ENCODE results near the gene PNPLA2. TPM values are rescaled to one million over a fixed set of nuclear protein-coding genes. Genes with fewer than 3 reads are reported as not detected.
A peak's percentile ranks its signal among the peaks of the same experiment; 100 is the strongest.

PNPLA2 gene
- polyA plus RNA-seq, 3 donors = 26.8 to 321 (median 35.0) TPM

- Histone ChIP-seq H2AFZ (ENCODE audit: insufficient read depth, low read depth, low read length, poor library complexity, severe bottlenecking) (no peak overlapping the region), H3K4me1 (ENCODE audit: control insufficient read depth in 1 of 2, insufficient read depth in 2 of 2, low read length in 2 of 2) (peaks cover 29 to 36% of the 10 kb centered on the region in 2 donors), H3K9me3 (replicated peaks in 1 of 2; ENCODE audit: control insufficient read depth in 1 of 2, insufficient read depth in 1 of 2, low read length in 2 of 2) (no peaks in the 10 kb centered on the region), H3K27me3 (ENCODE audit: control insufficient read depth in 2 of 2, insufficient read depth in 2 of 2, low read length in 2 of 2) (no peaks in the 10 kb centered on the region), H3K4me3 (replicated peaks in 1 of 3; ENCODE audit: low read depth in 2 of 3, low read length in 3 of 3) (no peak overlapping the region), H3K36me3 (replicated peaks in 1 of 2; ENCODE audit: control insufficient read depth in 1 of 2, insufficient read depth in 2 of 2, low read length in 2 of 2) (peaks cover 0 to 8% of the 10 kb centered on the region in 2 donors), H3K27ac (ENCODE audit: low read depth in 1 of 2, low read length in 2 of 2) (no peak overlapping the region), H4K20me1 (ENCODE audit: insufficient read depth, low read length) (peaks cover 30% of the 10 kb centered on the region), H3K9ac (ENCODE audit: insufficient read depth, low read length, poor library complexity, severe bottlenecking) (no peak overlapping the region), H3K4me2 (replicated peaks; ENCODE audit: extremely low read depth, low read length, poor library complexity, severe bottlenecking) (peak overlapping the region; percentile 94), H3K79me2 (ENCODE audit: insufficient read depth, low read length) (peaks cover 45% of the 10 kb centered on the region)
- WGBS (ENCODE audit: insufficient coverage) = 95% methylated on average over 16 of the region's 23 CpGs
- intact Hi-C loops (cut with micrococcal nuclease) = no loop called here
- H3K36me3 Mint-ChIP-seq = peaks cover 11 to 14% of the 10 kb centered on the region in 2 donors
- peak overlapping the region in 2 of 7 donors; percentile 8 to 31 for H3K27ac Mint-ChIP-seq
- DNase-seq = no peak
- peaks cover 39% of the 10 kb centered on the region for H3K4me1 Mint-ChIP-seq
- H3K4me3 Mint-ChIP-seq = peak overlapping the region in 1 of 2 donors; percentile 48
- no peak for TF ChIP-seq CTCF (IDR thresholded peaks at IDR 0.05)
- H3K27me3 Mint-ChIP-seq (ENCODE audit: low read depth in 3 of 3) = peaks cover 3 to 13% (median 4%) of the 10 kb centered on the region in 3 donors
- H3K9me3 Mint-ChIP-seq = peaks cover 0 to 2% (median 0%) of the 10 kb centered on the region in 7 donors
Measured at GRCh38 chr11:778976-779954, 39.4 kb upstream of the PNPLA2 start.

- Mint-ChIP-seq H3K36me3 (peaks cover 9 to 11% of the 10 kb centered on the region in 2 donors), H3K27ac (no peak overlapping the region), H3K9me3 (peaks cover 0 to 2% (median 0%) of the 10 kb centered on the region in 7 donors)
Measured at GRCh38 chr11:779955-780532, 38.7 kb upstream of the PNPLA2 start.

More at GRCh38 chr11:779955-780532, 38.7 kb upstream of the PNPLA2 start:
- H3K4me1 Mint-ChIP-seq = peaks cover 37% of the 10 kb centered on the region
- WGBS (ENCODE audit: insufficient coverage) = over 99% methylated on average over 14 of the region's 16 CpGs
- Histone ChIP-seq H3K4me2 (replicated peaks; ENCODE audit: extremely low read depth, low read length, poor library complexity, severe bottlenecking) (no peak overlapping the region), H4K20me1 (ENCODE audit: insufficient read depth, low read length) (peaks cover 22% of the 10 kb centered on the region), H3K79me2 (ENCODE audit: insufficient read depth, low read length) (peaks cover 37% of the 10 kb centered on the region), H2AFZ (ENCODE audit: insufficient read depth, low read depth, low read length, poor library complexity, severe bottlenecking) (no peak overlapping the region), H3K4me1 (ENCODE audit: control insufficient read depth in 1 of 2, insufficient read depth in 2 of 2, low read length in 2 of 2) (peaks cover 29 to 36% of the 10 kb centered on the region in 2 donors), H3K4me3 (replicated peaks in 1 of 3; ENCODE audit: low read depth in 2 of 3, low read length in 3 of 3) (no peak overlapping the region), H3K9ac (ENCODE audit: insufficient read depth, low read length, poor library complexity, severe bottlenecking) (no peak overlapping the region), H3K27me3 (ENCODE audit: control insufficient read depth in 2 of 2, insufficient read depth in 2 of 2, low read length in 2 of 2) (no peaks in the 10 kb centered on the region), H3K27ac (ENCODE audit: low read depth in 1 of 2, low read length in 2 of 2) (no peak overlapping the region), H3K9me3 (replicated peaks in 1 of 2; ENCODE audit: control insufficient read depth in 1 of 2, insufficient read depth in 1 of 2, low read length in 2 of 2) (no peaks in the 10 kb centered on the region), H3K36me3 (replicated peaks in 1 of 2; ENCODE audit: control insufficient read depth in 1 of 2, insufficient read depth in 2 of 2, low read length in 2 of 2) (peaks cover 0 to 8% of the 10 kb centered on the region in 2 donors)
- intact Hi-C loops (cut with micrococcal nuclease) = no loop called here
- DNase-seq = no peak
- no peak for TF ChIP-seq CTCF (IDR thresholded peaks at IDR 0.05)
- H3K4me3 Mint-ChIP-seq = no peak overlapping the region
- H3K27me3 Mint-ChIP-seq (ENCODE audit: low read depth in 3 of 3) = peaks cover 3 to 13% (median 4%) of the 10 kb centered on the region in 3 donors
